Prostate gland (tissue), 2 donors: ENCODE measurements around the gene SPAG4.

Experiments used
- POLR2A ChIP-seq: fragments of 450-650 bp; IDR thresholded peaks from one replicate; pipeline ENCODE4 v1.6.1; 2016; ENCODE audit warnings: antibody characterized with exemption, mild to moderate bottlenecking
- POLR2AphosphoS5 ChIP-seq: sonication (generic); formaldehyde crosslinking; IDR thresholded peaks from one replicate; pipeline ENCODE4 v1.6.1; 2017; ENCODE audit warnings: antibody characterized with exemption
- TF ChIP-seq, protein P1 (sequence below), 4 experiments: fragments of 200-600 bp in 2 of 4; fragments of 450-650 bp in 2 of 4; sonication (generic) in 2 of 4; IDR thresholded peaks; 1 replicate in 3 of 4; 2 replicates in 1 of 4; pipeline ENCODE4 v1.5.1; 2016 to 2019; ENCODE audit warnings: antibody characterized with exemption in 4 of 4, mild to moderate bottlenecking in 2 of 4, moderate library complexity in 2 of 4

DNA sequence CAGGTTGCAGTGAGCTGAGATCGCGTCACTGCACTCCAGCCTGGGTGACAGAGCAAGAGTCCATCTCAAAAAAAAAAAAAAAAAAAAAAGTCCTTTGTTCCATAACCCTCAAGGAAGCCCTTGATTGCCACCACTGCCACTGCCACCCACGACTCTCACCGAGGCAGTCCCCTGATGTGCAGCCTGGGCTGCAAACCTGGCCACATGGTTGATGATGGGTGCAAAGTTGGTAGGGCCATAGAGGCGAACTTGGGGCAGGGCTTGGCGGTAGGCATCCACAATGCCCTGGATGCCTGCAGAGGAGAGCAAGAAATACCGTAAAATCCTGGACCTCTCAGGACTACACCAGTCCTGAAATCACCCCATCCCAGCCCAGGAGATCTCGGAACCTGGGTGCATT lies 11.5 kb downstream of the SPAG4 start:
- no peak for TF ChIP-seq POLR2AphosphoS5
- TF ChIP-seq, protein P1, sequence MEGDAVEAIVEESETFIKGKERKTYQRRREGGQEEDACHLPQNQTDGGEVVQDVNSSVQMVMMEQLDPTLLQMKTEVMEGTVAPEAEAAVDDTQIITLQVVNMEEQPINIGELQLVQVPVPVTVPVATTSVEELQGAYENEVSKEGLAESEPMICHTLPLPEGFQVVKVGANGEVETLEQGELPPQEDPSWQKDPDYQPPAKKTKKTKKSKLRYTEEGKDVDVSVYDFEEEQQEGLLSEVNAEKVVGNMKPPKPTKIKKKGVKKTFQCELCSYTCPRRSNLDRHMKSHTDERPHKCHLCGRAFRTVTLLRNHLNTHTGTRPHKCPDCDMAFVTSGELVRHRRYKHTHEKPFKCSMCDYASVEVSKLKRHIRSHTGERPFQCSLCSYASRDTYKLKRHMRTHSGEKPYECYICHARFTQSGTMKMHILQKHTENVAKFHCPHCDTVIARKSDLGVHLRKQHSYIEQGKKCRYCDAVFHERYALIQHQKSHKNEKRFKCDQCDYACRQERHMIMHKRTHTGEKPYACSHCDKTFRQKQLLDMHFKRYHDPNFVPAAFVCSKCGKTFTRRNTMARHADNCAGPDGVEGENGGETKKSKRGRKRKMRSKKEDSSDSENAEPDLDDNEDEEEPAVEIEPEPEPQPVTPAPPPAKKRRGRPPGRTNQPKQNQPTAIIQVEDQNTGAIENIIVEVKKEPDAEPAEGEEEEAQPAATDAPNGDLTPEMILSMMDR (IDR thresholded peaks at IDR 0.05): no peak
- no peak for TF ChIP-seq POLR2A
